ENCODE results near the gene CSNK2B. TPM values are rescaled to one million over a fixed set of nuclear protein-coding genes. Genes with fewer than 3 reads are reported as not detected.

CSNK2B gene
- total and polyA plus RNA-seq, 9 of the 15 experiments (the other 6 are each of a cell fraction or from before 2014, with no cell fraction given), result 120 to 1,126 (median 529) TPM

- DNase-seq (ENCODE audit: extremely low read depth in 1 of 4, low spot score in 3 of 4), result no peak
- Histone ChIP-seq H2AFZ (ENCODE audit: low read depth, low read length) (no peak overlapping the region), H3K4me1 (replicated peaks in 1 of 2; ENCODE audit: control insufficient read depth in 2 of 2, insufficient read depth in 2 of 2, low read length in 2 of 2) (peaks cover 2 to 5% of the 10 kb centered on the region in 2 experiments; a peak in 2 of 5 replicates), H3K4me3 (no peak overlapping the region), H3K27me3 (ENCODE audit: control insufficient read depth in 2 of 2, insufficient read depth in 2 of 2, low read length in 2 of 2) (no peaks in the 10 kb centered on the region), H3K9me1 (ENCODE audit: control insufficient read depth, insufficient read depth, low read length) (no peaks in the 10 kb centered on the region), H3K27ac (ENCODE audit: extremely low read depth, low read depth, low read length) (no peak overlapping the region), H3K9me3 (replicated peaks; ENCODE audit: control insufficient read depth, insufficient read depth, low read depth, low read length) (no peaks in the 10 kb centered on the region), H3K79me2 (ENCODE audit: control insufficient read depth, insufficient read depth, low read length) (no peaks in the 10 kb centered on the region), H3K36me3 (ENCODE audit: control insufficient read depth, insufficient read depth, low read length) (peaks cover 95% of the 10 kb centered on the region), H3K9ac (ENCODE audit: insufficient read depth in 1 of 2, low read depth in 2 of 2, low read length in 2 of 2) (peak overlapping the region in 1 of 2 experiments; percentile 38; a peak in 2 of 4 replicates), H4K20me1 (replicated peaks; ENCODE audit: control insufficient read depth, insufficient read depth, low read length) (peaks cover 3% of the 10 kb centered on the region), H3K4me2 (ENCODE audit: insufficient read depth, low read length) (no peak overlapping the region)
- ChIA-PET CTCF (ENCODE audit: low intra/inter-chr PET ratio) (no interaction called here), POLR2A (interaction anchor here (0.9 to 14.8 kb wide), 4 partner anchors 7 to 17 kb away, joined by 3 to 274 read pairs (median 132); partner anchors contain the start of genes APOM, BAG6 and PRRC2A)
- ATAC-seq, result no peak
- intact Hi-C loops (cut with micrococcal nuclease), result no loop called here
- TF ChIP-seq PHF21A (IDR thresholded peaks at IDR 0.05; ENCODE audit: borderline replicate concordance, low read depth) (no peak), MEF2A (IDR thresholded peaks at IDR 0.05; ENCODE audit: control insufficient read depth, low read depth, low read length) (no peak), RNF2 (IDR thresholded peaks at IDR 0.05) (no peak), ZNF445 (CRISPR knock-in tag; IDR thresholded peaks at IDR 0.05; ENCODE audit: low read depth) (no peak), ZNF584 (CRISPR knock-in tag; IDR thresholded peaks at IDR 0.05; ENCODE audit: low read depth) (no peak), E4F1 (CRISPR knock-in tag; IDR thresholded peaks at IDR 0.05; ENCODE audit: borderline replicate concordance) (no peak), SUPT5H (IDR thresholded peaks at IDR 0.05) (no peak), POLR2G (IDR thresholded peaks at IDR 0.05; ENCODE audit: low read depth, low read length) (0 out of 2 replicates have a peak, but pooled peaks have one; percentile 32), CREM (IDR thresholded peaks at IDR 0.05; ENCODE audit: low read depth) (no peak), RBFOX2 (IDR thresholded peaks at IDR 0.05; ENCODE audit: low read depth, low read length) (peak; percentile 34; the same call in 1 of the 2 replicates), SRSF9 (IDR thresholded peaks at IDR 0.05; ENCODE audit: borderline replicate concordance, low read depth, low read length) (no peak)
- TF ChIP-seq, protein P1, sequence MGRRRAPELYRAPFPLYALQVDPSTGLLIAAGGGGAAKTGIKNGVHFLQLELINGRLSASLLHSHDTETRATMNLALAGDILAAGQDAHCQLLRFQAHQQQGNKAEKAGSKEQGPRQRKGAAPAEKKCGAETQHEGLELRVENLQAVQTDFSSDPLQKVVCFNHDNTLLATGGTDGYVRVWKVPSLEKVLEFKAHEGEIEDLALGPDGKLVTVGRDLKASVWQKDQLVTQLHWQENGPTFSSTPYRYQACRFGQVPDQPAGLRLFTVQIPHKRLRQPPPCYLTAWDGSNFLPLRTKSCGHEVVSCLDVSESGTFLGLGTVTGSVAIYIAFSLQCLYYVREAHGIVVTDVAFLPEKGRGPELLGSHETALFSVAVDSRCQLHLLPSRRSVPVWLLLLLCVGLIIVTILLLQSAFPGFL (CRISPR knock-in tag; IDR thresholded peaks at IDR 0.05), result no peak
- no peak for FAIRE-seq
- in situ Hi-C loops (cut with MboI), result no loop called here
- BruUV-seq (replicated peaks), result no TSS peak
- 92% methylated on average over 6 of the region's 6 CpGs for WGBS (ENCODE audit: insufficient coverage, low coverage, missing lambda C conversion rate)
These were observed 22.9 kb upstream of the CSNK2B start for GRCh38 chr6:31642798-31643570.
